Measurements from ENCODE around the gene TIMELESS. TPM values are rescaled to one million over a fixed set of nuclear protein-coding genes. Genes with fewer than 3 reads are reported as not detected.

Gene TIMELESS
- total RNA-seq, 1 experiment from 2014 or later: 47.0 TPM

DNA sequence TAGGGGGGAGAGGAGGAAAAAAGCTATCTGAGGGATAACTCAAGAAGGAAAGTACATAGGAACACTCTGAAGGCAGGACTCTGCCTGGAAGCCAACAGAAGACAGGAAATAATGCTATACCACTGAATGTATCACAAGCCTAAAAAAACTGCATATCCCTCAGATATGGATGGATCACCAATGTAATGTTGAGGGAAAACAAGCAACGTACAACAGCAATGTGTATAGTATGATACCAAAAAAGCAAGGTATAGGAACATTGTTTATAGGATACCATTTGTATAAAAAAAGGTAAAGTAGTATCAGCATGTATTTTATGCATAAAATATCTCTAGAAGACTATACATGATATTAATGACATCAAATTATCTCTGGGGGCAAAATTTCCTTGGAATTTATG, 35.3 kb upstream of the TIMELESS start:
- no peak overlapping the region for H3K9ac ChIP-seq (ENCODE audit: low read length)
- H3K9me3 ChIP-seq (ENCODE audit: control insufficient read depth in 1 of 2, insufficient read depth in 1 of 2, low read depth in 1 of 2, low read length in 2 of 2): no peaks in the 10 kb centered on the region
- no peaks in the 10 kb centered on the region for H3K27me3 ChIP-seq (ENCODE audit: insufficient read depth, low read length)
- no peaks in the 10 kb centered on the region for H3K36me3 ChIP-seq (ENCODE audit: control insufficient read depth in 1 of 2, insufficient read depth in 2 of 2, low read length in 2 of 2)
- H3K9me2 ChIP-seq (ENCODE audit: insufficient read depth): no peaks in the 10 kb centered on the region
- H3K4me1 ChIP-seq (ENCODE audit: control insufficient read depth in 1 of 2, insufficient read depth in 2 of 2, low read length in 2 of 2): peaks cover 0 to 10% of the 10 kb centered on the region in 2 experiments; a peak in 1 of 4 replicates
- intact Hi-C loops (cut with micrococcal nuclease): no loop called here
- H3K27ac ChIP-seq (ENCODE audit: low read depth, low read length): no peak overlapping the region
- H3K4me2 ChIP-seq (ENCODE audit: low read length): no peak overlapping the region
- no TSS peak for BruUV-seq (replicated peaks)
- no peak overlapping the region for H2AFZ ChIP-seq (ENCODE audit: low read depth, low read length, poor library complexity, severe bottlenecking)
- no peak for DNase-seq (ENCODE audit: low read depth, low spot score)
- no peaks in the 10 kb centered on the region for H3K79me2 ChIP-seq (ENCODE audit: insufficient read depth, low read length)
- ChIA-PET CTCF (no interaction called here), RAD21 (ENCODE audit: low non-redundant PET in 1 of 2, low total read pairs in 2 of 2, uncharacterized antibody in 2 of 2, unreplicated experiment in 2 of 2) (no interaction called here), POLR2A (no interaction called here)
- no peak for ATAC-seq
- H4K20me1 ChIP-seq (ENCODE audit: insufficient read depth): no peaks in the 10 kb centered on the region
- no peak overlapping the region for H3K4me3 ChIP-seq (replicated peaks in 1 of 2; ENCODE audit: low read depth in 1 of 2, low read length in 2 of 2)
- TF ChIP-seq ZFX (IDR thresholded peaks at IDR 0.05) (no peak), CBX3 (IDR thresholded peaks at IDR 0.05; ENCODE audit: low read depth) (no peak), FOSL1 (IDR thresholded peaks at IDR 0.05; ENCODE audit: low read depth) (no peak), POLR2AphosphoS5 (IDR thresholded peaks at IDR 0.05; ENCODE audit: low read depth, low read length) (no peak), EZH2phosphoT487 (IDR thresholded peaks at IDR 0.05; ENCODE audit: borderline replicate concordance) (no peak), CEBPB (IDR thresholded peaks at IDR 0.05; ENCODE audit: low read depth) (no peak), YY1 (IDR thresholded peaks at IDR 0.05; ENCODE audit: extremely low read depth, insufficient replicate concordance, low read depth, low read length) (no peak), TCF7L2 (IDR thresholded peaks at IDR 0.05; ENCODE audit: borderline replicate concordance, extremely low read depth, insufficient read depth, insufficient read length) (no peak), SIN3A (IDR thresholded peaks at IDR 0.05; ENCODE audit: low read depth) (no peak), RAD21 (IDR thresholded peaks at IDR 0.05; ENCODE audit: low read depth) (no peak), EZH2 (IDR thresholded peaks at IDR 0.05) (no peak), JUND (IDR thresholded peaks at IDR 0.05) (no peak)
- TF ChIP-seq, protein P1, sequence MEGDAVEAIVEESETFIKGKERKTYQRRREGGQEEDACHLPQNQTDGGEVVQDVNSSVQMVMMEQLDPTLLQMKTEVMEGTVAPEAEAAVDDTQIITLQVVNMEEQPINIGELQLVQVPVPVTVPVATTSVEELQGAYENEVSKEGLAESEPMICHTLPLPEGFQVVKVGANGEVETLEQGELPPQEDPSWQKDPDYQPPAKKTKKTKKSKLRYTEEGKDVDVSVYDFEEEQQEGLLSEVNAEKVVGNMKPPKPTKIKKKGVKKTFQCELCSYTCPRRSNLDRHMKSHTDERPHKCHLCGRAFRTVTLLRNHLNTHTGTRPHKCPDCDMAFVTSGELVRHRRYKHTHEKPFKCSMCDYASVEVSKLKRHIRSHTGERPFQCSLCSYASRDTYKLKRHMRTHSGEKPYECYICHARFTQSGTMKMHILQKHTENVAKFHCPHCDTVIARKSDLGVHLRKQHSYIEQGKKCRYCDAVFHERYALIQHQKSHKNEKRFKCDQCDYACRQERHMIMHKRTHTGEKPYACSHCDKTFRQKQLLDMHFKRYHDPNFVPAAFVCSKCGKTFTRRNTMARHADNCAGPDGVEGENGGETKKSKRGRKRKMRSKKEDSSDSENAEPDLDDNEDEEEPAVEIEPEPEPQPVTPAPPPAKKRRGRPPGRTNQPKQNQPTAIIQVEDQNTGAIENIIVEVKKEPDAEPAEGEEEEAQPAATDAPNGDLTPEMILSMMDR (IDR thresholded peaks at IDR 0.05 in 2 of 3, conservative IDR thresholded peaks at IDR 0.05 in 1 of 3; ENCODE audit: borderline replicate concordance in 1 of 3, insufficient read depth in 1 of 3, low read depth in 2 of 3, low read length in 2 of 3): no peak
- TF ChIP-seq, protein P2, sequence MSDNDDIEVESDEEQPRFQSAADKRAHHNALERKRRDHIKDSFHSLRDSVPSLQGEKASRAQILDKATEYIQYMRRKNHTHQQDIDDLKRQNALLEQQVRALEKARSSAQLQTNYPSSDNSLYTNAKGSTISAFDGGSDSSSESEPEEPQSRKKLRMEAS (IDR thresholded peaks at IDR 0.05): no peak
- TF ChIP-seq, protein P3, sequence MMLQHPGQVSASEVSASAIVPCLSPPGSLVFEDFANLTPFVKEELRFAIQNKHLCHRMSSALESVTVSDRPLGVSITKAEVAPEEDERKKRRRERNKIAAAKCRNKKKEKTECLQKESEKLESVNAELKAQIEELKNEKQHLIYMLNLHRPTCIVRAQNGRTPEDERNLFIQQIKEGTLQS (IDR thresholded peaks at IDR 0.05): no peak

Measured in HCT116 (cell line).